ENCODE measurements around the gene TCEA2.
A peak's percentile ranks its signal among the peaks of the same experiment; 100 is the strongest.

TCEA2 gene

GRCh38 chr20:64065062-64065973 is 2.3 kb downstream of the TCEA2 start:
- no peak for DNase-seq (ENCODE audit: low read depth)

- peak; percentile 39 for DNase-seq (ENCODE audit: low read depth)
These were observed 3.0 kb downstream of the TCEA2 start for GRCh38 chr20:64065974-64066343.

- no peak for DNase-seq (ENCODE audit: low read depth)
These were observed 4.1 kb downstream of the TCEA2 start for GRCh38 chr20:64067005-64067632.

GRCh38 chr20:64067733-64068307 is 4.8 kb downstream of the TCEA2 start:
- DNase-seq (ENCODE audit: low read depth) = no peak

GRCh38 chr20:64068386-64069208 is 5.6 kb downstream of the TCEA2 start:
- DNase-seq (ENCODE audit: low read depth) = no peak

- DNase-seq (ENCODE audit: low read depth) = no peak
These were observed 6.2 kb downstream of the TCEA2 start for GRCh38 chr20:64069209-64069613.

- DNase-seq (ENCODE audit: low read depth) = no peak
These were observed 6.7 kb downstream of the TCEA2 start for GRCh38 chr20:64069614-64070243.

- DNase-seq (ENCODE audit: low read depth) = no peak
These were observed 7.4 kb downstream of the TCEA2 start for GRCh38 chr20:64070244-64070993.

GRCh38 chr20:64071341-64072332 is 8.6 kb downstream of the TCEA2 start:
- no peak for DNase-seq (ENCODE audit: low read depth)

- DNase-seq (ENCODE audit: low read depth) = no peak
These were observed 9.6 kb downstream of the TCEA2 start for GRCh38 chr20:64072498-64073063.

GRCh38 chr20:64073476-64074183 is 10.6 kb downstream of the TCEA2 start:
- no peak for DNase-seq (ENCODE audit: low read depth)

GRCh38 chr20:64074184-64074789 is 11.3 kb downstream of the TCEA2 start:
- DNase-seq (ENCODE audit: low read depth) = no peak

- no peak for DNase-seq (ENCODE audit: low read depth)
These were observed 12.0 kb downstream of the TCEA2 start for GRCh38 chr20:64074963-64075362.

GRCh38 chr20:64075556-64075955 is 12.6 kb downstream of the TCEA2 start:
- DNase-seq (ENCODE audit: low read depth) = no peak

GRCh38 chr20:64076061-64076997 is 13.3 kb downstream of the TCEA2 start:
- no peak for DNase-seq (ENCODE audit: low read depth)

GRCh38 chr20:64077094-64077493 is 14.1 kb downstream of the TCEA2 start:
- DNase-seq (ENCODE audit: low read depth) = no peak

- no peak for DNase-seq (ENCODE audit: low read depth)
These were observed 14.5 kb downstream of the TCEA2 start for GRCh38 chr20:64077541-64077875.

Measured in stromal cell of bone marrow (primary cell).